CD4-positive, alpha-beta T cell treated with Interleukin-4 for 4 hours (primary cell): Measurements from ENCODE around the gene A3GALT2.

Source experiments
- DNase-seq: peaks from one replicate; pipeline ENCODE4 v3.0.0-alpha.2; 2020

Gene A3GALT2

GRCh38 chr1:33330906-33331305 is 10.0 kb upstream of the A3GALT2 start:
- no peak for DNase-seq

- DNase-seq: no peak
These were observed 9.5 kb upstream of the A3GALT2 start for GRCh38 chr1:33330361-33330890.

DNA sequence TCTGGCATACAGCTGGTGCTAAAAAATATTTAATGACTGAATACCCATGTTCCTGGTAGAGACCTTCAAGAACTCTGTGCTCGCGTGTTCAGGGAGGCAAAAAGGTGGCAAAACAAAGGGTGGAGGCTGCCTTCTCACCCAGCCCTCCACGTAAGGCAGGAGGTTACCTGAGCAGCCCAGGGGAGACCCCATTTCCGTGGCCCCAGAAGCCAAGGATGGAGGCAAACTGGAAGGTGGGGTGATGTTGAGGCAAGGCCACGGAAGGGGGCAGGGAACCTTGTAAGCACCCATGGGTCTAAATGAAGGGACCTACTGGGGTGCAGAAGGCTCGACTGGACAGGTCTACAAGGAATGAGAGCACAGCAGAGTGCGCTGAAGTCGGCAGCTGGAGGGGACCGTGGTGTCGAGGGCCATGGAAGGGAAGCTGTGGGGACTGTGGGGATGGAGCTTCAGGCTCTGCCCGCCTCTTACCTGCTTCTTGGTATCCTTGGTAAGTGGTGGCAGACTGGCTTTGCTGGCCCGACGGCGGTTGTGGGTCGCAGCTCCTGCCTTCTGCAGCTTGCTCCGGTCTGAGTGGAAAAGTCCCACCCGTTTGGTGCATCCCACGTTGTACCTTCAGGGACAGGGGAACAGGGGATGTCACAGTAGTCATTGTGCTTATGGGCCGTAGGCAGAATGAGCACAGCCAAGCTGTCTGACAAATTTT is 8.9 kb upstream of the A3GALT2 start:
- DNase-seq: no peak

GRCh38 chr1:33328817-33329216 is 7.9 kb upstream of the A3GALT2 start:
- no peak for DNase-seq

- DNase-seq: no peak
These were observed 6.9 kb upstream of the A3GALT2 start for GRCh38 chr1:33327587-33328325.

GRCh38 chr1:33326785-33327184 is 5.9 kb upstream of the A3GALT2 start:
- DNase-seq: no peak

DNA sequence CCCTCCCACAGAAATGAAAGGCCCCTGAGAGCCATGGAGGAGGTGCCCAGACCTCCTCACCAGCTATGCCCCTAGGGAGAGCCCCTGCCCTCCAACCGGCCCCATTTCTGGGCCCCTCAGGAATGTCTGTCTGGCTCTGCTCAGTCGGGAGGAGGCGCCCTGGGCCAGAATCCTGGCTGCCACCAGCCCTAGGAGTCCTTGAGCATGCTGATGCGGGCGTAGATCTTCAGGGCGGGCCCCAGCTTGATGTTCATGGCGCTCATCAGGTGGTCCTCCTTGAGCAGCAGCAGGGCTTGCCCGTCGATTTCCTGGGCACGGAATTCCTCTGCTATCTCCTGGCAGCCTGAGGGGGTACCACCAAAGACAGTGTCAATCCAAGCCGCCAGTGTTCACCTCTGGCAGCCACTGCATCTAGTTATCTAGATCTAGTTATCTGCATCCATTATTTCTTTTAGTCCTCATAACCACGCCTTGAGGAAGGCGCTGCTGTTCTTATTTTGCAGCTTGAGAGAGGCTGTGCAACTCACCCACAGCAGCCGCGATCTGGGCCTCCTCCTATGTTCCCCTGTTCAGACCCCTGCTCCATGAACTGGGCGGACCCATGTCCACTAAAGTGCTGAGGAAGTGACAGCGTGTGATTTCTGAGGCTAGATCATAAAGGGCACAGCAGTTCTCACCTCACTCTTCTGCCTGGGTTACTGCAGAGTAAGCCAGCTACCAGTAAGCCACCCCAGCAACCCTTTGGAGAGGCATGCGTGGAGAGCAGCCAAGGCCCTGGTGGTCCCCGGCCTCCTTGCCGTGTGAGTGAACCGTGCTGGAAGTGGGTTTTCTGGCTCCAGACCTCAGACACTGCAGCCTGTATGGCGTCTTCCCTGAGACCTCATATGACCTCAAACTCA is 4.0 kb upstream of the A3GALT2 start:
- no peak for DNase-seq

DNA sequence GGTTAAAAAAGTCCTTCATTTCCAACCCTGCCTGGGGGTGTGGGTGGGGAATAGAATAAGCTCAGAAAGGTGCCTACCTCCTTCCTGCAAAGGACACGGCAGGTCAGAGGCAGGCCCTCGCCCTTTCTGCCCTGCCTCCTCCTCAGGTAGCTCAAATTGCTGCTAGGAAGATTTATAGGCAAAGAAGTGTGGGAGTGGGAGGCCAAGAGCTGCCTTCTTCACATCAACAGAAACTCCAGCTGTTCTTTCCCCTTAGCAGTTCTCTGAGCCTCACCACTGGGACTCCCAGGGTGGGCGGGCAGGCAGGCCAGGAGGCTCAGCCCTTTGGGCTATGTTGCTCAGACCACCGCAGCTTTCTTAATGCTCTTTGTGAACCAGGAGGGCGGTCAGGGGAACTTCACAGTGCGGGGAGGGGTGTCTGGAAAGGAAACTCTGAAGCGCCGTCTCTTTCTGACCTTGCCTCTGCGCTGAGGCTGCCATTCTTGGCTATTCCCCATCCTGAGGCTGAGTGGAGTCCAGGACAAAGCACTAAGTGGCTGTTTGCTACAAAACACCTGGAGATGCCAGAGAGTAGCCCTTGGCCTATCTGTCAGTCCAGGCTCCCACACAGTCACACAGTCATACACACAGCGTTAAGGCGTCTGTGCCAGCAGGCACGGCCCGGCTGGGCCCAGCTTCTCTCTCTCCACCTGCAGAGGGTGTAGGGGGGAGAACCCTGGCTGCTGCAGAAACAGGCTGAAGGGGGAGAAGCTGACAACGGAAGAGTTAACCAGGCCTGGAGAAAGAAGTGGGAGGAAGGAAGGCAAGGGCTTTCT is 3.0 kb upstream of the A3GALT2 start:
- no peak for DNase-seq

DNA sequence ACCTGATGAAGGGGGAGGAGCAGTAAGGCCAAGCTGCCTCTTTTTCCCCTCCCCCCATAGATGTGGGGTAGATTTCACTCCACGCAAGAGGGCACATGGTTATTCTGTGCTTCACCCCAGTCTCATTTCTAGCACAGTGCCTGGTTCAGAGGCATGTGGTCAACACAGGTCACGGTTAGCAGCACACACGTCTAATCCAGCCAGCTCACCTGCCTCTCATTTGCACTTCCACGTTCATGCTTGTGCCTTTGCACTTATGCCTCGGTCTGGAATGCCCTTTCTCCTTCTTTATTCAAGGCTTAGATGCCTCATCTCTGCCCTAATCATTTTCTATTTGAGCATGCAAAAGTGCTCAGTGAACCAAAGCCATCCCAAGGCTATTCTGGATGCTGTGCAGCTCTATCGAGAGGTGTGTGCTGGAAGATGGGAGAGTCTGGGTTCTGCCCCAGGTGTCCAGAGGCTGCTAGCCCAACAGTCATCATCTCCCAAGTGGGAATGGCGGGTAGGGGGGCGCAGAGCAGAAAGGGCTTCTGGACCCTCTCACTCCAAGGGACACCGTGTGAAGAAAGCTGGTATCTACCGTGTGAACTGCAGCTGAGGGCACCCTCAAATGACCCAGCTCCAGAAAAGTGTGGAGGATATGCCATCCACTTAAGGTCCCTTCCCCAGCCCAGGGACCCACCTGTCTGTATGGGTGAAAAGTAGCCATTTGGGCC is 2.1 kb upstream of the A3GALT2 start:
- no peak for DNase-seq

DNA sequence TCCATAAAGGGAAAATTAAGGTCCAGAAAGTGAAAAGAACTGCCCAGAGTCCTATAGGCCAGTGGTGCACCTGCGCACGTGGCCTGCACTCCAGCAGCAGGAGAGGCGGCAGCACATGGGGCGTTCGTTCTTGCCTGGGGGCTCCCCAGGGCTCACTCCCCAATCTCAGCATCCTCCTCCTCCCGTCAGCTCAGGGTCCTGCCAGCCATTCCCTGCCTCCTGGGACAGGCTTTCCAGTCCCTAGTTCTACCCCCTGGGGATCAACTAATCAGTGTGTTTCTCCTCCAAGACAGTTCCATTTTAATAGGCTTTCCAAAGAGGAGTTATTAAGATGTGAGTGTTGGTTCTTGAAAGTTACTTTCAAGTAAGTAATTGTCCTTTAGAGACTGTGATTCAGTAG is 1.2 kb upstream of the A3GALT2 start:
- DNase-seq: no peak

GRCh38 chr1:33321178-33321577 is 280 bp upstream of the A3GALT2 start:
- DNase-seq: no peak

DNA sequence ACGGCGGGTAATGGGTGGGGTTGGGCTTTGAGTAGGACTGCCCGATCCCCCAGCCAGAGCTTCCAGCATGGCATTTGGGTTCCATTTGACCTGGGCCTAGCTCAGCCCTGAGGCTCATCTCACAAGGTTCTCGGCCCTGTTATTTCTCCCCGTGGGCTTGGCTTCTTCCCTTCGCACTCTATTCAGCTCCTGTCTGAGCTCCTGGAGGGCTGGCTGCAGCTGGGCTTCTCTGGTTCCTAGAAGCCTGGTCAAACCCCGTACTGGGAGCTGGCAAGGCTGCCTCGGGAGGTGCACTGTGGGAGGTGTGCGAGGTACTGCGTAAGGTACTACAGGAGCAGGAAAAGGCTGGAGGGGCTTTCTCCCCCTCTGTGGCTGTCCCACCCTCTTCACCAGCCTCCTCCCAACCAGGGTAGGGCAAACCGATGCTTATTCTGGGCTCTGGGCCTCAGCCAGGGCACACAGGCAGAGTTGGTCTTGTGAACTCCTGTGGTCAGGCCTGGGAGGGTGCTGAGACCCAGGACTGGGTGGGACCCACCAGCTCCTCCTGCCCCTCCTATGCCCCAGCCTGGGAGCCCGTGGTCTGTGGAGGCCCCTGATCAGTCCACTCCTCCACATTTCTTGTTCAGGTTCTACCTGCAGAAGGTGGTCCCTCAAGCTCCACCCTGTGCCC is 814 bp downstream of the A3GALT2 start:
- no peak for DNase-seq

GRCh38 chr1:33319186-33319948 is 1.5 kb downstream of the A3GALT2 start:
- no peak for DNase-seq

DNA sequence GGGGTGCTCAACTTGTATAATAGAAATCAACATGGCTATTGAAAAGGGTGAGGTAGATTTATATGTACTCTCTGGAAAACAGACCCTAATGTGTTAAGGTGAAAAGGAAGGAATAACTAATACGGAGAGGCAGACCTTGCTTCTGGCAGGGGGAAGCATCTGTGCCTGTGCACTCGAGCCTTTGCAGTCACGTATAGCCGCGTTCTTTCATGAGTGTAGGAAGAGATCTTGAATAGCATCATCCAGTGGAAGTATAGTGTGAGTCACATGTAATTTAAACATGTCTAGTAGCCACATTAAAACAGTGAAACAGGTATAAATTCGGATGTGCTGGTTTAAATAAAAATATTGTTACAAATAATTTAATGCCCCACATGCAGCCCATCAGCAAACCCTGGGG is 3.0 kb downstream of the A3GALT2 start:
- no peak for DNase-seq

DNA sequence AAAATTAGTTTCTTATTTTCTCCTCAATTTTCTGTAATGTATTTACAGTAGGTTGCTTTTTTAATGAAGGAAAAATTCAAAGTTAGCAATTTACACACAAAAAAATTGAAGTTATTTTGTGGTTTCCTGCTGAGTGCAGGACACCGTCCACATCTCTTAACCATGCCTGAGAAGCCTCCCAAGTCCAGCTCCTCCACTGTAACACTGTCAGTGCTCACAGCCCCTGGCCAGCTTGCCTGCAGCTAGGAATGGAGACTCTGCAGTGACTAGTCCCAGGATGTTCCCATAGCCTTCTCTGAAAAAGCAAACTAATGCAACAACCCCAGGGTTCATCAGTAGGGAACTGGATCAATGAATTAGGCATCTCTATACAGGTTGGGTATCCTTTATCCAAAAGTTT is 3.5 kb downstream of the A3GALT2 start:
- DNase-seq: no peak

DNA sequence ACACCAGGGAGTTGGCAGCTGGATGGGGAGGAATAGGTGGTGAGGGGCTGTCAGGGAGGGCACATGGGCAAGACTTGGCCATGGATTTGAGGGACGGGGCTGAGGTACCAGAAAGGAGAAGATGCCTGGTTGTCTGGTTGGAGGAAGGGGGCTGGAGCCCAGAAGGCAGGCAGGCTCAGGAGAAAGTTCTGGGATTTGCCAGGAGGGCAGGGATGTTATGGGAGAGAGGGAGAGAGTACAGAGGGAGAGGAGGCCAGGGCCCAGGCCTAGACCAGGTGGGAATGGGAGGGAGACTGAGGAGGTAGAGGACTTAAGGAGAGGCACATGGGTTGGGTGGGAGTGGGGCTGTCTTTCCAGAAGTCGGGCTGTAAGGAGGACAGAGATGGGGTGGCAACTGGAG is 4.3 kb downstream of the A3GALT2 start:
- no peak for DNase-seq

GRCh38 chr1:33314416-33314815 is 6.5 kb downstream of the A3GALT2 start:
- no peak for DNase-seq

- DNase-seq: no peak
These were observed 8.5 kb downstream of the A3GALT2 start for GRCh38 chr1:33312413-33312749.

- no peak for DNase-seq
These were observed 9.0 kb downstream of the A3GALT2 start for GRCh38 chr1:33311706-33312412.

GRCh38 chr1:33310702-33311101 is 10.2 kb downstream of the A3GALT2 start:
- DNase-seq: no peak
